GM18951 (cell line): ENCODE results near the gene DSTYK.
"Not testable (repeated sequence)": the region's sequence is repeated elsewhere in the genome, so short reads cannot be mapped to it uniquely, and the experiment has no call there.

Source experiments
- POLR2A ChIP-seq: IDR thresholded peaks from 4 replicates; pipeline ENCODE4 v1.6.1; 2011; ENCODE audit warnings: mild to moderate bottlenecking; ENCODE audit not compliant: insufficient read length, insufficient read depth; ENCODE audit errors: extremely low read depth
- in situ Hi-C: fragments of 300-500 bp; cut with MboI; formaldehyde crosslinking; loops from one replicate; pipeline ENCODE4 v1.12.0; 2022; ENCODE audit warnings: low sequenced_read_pairs, mixed read lengths, inconsistent platforms; ENCODE audit not compliant: unreplicated experiment

DSTYK gene

DNA sequence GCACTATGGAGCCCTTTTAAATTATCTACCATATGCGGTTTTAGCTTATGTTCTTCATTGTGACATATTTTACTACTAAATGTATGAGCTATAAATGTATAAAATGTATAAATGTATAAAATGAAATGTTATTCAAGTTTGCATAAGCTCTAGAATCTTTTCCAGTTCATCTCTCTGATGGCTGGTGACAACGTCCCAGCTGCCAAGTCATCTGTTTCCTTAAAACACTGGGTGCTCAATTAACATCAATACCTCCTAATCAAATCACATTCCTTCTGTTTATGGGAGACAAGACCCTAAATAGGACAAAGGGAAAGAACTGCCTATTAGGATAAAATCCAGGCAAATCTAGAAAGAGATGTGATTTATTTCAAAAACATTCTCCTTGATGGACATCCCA is 22.9 kb downstream of the DSTYK start:
- in situ Hi-C loops, result no loop called here
- TF ChIP-seq POLR2A, result no peak

DNA sequence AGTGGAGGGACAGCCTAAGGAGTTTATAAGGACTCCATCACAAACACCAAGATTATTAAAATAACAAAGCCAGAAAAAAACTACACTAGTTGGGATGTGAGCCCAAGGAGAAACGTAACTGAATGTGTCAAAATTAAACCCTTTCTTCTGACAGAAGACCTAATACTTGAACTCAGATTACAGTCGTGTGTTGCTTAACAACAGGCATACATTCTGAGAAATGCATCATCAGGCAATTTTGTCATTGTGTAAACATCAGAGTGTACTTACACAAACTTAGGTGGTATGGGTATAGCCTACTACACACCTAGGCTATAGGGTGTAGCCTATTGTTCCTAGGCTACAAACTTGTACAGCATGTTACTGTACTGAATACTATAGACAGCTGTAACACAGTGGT is 23.4 kb downstream of the DSTYK start:
- TF ChIP-seq POLR2A, result no peak
- in situ Hi-C loops, result no loop called here

DNA sequence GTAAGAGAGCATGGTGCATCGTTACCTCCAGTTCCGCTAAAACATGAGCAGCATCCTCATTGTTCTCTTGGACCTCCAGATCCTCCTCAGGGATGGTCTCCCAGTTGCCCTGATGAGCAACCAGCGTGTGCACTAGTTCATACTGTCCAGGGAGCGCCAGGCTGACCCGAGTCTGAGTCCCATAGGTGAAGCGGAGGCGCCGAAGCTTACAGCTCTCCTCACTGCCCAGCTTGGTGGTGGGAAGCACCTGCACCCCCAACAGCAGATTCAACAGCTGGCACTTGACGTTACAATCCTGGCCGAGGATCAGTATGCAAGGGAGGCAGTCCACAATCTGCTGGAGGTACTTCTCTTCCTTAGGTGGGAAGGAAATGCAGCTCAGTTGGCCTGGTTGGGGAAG is 24.1 kb downstream of the DSTYK start:
- no peak for TF ChIP-seq POLR2A

DNA sequence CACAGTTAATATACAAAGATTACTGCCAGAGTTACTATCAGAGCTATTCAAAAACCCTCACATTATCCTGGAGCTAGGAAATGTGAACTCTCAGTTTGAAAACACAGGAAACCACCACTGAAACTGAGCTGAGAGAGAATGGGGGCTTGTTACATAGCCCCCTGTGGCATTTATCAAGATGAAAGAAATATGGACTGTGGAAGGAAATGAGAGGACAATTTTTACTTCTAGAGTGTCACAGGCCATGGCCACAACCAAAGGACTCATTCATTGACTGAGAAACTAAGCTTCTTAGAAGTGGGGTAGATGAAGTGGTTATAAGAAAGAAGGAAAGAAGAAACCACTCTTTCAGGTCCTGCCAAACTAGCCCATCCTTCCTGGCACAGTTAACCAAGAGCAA is 25.3 kb downstream of the DSTYK start:
- in situ Hi-C loops, result no loop called here
- no peak for TF ChIP-seq POLR2A

More for the DNA sequence above, 24.1 kb downstream of the DSTYK start:
- in situ Hi-C loops, result no loop called here

DNA sequence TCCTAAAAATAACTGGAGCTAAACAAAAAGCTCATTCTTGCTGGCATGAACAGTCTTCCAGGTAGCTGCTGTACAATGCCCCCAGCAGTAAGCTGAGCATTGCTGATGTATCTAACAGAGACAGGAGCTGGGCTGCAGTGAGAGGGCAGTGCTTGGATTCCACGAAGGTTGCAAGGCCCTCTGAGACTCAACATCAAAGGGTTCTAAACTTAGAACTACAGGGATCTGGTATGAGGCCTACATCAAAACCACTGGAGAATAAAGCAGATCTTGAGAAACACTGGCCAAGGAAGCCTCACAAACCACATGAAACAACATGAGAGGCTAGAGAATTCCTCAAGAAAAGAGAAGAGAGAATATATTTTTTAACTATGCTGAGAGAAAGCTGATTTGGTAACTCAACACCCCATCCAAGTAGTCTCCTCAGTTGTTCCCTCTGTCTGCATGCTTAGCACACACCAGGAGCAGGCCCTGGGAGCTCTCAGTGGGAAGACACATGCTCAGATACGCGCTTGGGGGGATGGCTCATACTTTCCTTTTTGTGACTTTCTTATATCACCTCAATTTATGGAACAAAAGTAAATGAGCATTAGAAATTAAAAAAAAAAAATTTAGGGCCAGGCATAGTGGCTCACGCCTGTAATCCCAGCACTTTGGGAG is 27.7 kb downstream of the DSTYK start:
- in situ Hi-C loops, result no loop called here
- no peak for TF ChIP-seq POLR2A

DNA sequence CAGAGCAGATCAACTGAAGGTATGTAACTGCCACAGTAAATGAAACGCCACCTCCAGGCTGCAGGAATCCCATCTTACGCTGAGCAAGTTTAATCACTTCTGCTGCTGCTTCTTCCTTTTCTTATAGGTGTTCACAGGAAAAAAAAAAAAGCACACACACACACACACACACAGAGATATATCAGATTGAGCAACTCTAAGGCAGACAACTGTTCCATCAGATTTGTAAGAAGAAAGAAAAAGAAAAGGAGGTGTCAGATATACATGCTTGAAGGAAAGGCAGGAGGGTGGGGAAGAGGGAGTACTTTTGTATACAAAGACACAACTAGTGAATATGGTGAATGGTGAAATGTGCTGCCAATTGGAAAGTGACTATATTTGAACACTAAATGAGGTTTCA is 28.6 kb downstream of the DSTYK start:
- in situ Hi-C loops, result no loop called here
- no peak for TF ChIP-seq POLR2A

DNA sequence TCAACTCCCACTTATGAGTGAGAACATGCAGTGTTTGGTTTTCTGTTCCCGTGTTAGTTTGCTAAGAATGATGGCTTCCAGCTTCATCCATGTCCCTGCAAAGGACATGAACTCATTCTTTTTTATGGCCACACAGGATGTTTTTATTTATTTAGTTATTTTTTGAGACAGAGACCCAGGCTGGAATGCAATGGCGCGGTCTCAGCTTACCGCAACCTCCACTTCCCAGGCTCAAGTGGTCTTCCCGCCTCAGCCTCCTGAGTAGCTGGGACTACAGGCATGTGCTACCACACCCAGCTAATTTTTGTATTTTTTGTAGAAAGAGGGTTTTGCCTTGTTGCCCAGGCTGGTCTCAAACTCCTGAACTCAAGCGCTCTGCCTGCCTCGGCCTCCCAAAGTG is 31.2 kb downstream of the DSTYK start:
- in situ Hi-C loops, result not testable (repeated sequence)

DNA sequence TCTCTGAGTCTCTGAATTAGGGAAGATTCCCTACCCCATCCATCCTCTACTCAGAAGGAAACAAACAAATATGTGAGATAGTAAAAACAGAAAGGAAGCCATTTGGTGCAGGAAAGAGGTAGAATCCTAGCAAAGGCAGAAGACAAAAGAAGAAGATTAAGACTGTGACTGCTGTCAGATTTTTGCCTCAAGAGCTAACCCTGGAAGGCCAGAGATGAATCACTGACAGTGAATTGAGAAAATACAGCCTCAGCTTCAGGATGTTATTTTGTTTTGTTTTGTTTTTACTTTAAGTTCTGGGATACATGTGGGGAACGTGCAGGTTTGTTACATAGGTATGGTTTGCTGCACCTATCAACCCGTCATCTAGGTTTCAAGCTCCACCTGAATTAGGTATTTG is 31.7 kb downstream of the DSTYK start:
- in situ Hi-C loops, result no loop called here
- TF ChIP-seq POLR2A, result no peak

DNA sequence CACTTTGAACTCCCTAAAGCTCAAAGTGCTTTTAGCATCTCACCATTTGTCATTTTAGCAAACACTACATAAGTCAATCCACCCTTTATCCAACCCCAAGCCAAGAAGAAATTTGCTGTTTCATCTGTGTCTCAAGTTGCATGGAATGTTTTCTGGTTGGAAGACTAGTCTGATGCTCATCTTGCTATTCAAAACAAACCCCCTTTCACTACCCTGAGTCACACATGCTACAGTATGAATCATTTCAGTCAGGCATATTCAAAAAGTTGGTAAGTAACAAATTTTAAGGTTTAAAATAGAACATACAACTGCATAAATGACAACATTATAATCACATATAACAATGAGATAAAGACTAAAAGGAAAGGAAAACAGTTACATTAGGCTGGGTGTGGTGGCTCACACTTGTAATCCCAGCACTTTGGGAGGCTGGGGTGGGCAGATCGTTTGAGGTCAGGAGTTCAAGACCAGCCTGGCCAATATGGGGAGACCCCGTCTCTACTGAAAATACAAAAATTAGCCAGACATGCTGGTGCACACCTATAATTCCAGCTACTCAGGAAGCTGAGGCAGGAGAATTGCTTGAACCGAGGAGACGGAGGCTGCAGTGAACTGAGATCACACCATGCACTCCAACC is 38.7 kb downstream of the DSTYK start:
- in situ Hi-C loops, result no loop called here
- TF ChIP-seq POLR2A, result no peak

DNA sequence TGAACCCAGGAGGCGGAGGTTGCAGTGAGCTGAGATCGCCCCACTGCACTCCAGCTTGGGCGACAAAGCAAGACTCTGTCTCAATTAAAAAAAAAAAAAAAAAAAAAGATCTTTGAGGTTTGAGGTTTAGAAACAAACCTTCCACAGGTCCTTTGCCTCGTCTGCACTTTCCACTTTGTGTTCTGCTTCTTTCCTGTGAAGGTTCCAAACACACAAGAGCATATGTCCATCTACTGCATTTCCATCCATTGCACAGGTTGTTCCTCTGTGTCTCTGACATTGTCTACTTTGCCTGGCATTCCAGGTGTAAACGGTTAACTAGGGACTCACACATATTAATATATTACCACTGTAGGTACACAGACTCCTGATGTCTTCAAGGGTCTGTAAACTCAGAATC is 40.1 kb downstream of the DSTYK start:
- no peak for TF ChIP-seq POLR2A
- in situ Hi-C loops, result no loop called here

DNA sequence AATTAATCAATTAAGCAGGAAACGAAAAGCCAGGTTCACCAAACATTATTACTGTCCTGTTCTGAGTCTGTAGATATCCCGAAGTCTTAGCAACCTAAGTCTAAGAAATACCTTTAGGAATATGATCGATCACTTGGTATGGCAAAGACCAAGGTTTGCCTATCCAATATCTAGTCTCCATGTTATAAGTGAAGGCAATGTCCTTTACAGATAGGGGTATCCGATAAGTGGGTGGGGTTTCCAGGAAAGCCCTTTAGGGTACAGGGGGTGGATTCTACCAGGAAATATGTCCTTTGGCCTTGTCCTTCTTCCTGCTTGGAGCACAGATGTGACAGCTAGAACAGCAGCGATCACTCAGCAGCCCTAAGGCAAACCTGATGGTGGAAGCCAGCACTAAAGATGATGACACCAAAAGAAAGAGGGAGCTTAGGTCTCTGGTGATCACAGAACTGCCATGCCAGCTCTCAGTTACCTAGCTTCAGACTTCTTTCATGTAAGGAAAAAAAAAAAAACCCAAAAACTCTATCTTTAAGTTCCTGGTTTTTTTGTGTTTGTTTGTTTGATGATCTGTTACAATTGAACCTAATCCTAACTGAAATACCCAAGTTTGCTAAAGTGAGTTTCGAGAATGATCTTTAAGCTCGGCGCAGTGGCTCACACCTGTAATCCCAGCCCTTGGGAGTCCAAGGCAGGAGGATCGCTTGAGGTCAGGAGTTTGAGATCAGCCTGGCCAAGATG is 40.8 kb downstream of the DSTYK start:
- in situ Hi-C loops, result no loop called here
- TF ChIP-seq POLR2A, result no peak

DNA sequence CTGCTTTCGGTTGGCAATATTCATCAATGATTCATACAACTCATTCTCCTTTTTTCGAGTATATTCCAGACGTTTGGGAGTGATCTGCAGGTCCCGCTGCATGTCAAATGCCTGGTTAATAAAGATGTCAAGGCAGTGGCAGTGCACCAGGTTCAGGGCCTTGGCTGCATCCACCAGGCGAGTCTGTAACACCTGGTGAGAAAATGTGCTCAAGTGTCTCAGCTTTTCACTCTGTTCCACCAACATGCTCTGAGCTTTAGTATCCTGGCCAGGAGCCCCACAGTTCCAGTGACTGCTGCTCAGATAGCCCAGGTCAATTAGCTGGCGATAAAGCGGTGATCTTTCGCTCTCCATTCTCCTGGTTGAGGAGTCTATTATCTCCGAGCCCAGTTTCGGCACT is 42.3 kb downstream of the DSTYK start:
- TF ChIP-seq POLR2A, result no peak
- in situ Hi-C loops, result no loop called here

DNA sequence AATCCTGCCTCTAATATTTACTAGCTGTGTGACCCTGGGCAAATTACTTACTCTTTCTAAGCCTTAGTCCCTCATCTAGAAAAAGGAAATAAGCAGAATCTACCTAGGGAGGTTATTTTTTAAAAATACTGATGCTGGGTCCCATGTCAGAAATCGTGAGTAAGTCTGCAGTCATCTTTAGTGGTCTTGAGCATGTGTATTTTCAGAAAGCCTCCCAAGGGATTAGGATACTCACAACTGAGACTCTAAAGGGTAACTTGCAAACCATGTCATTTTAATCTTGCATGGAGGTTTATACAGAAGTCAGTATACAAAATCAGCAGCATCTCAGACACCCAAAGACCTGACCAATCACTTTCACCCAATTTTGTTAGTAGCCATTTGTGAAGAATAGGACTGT is 43.2 kb downstream of the DSTYK start:
- no peak for TF ChIP-seq POLR2A
- in situ Hi-C loops, result no loop called here

DNA sequence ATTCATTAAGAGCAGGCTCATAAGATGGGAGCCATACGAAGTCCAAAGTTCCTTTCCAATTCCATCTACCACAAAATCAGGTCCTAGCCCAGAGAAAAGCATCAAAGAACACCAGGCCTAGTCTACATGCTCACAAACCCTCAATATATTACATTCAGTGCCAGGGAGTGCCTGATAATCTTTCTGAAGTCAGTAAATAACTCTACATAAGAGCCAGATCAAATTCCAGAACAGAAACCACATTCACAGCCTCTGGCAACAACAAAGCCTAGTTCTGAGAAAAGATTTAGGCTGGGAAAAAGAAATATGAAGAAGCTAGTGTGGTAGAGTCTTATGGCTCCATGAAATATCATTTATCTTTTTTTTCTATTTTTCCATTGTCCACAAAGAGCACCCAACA is 49.2 kb downstream of the DSTYK start:
- no peak for TF ChIP-seq POLR2A
- in situ Hi-C loops, result no loop called here
